ENCODE data around the gene UCP3. TPM values are rescaled to one million over a fixed set of nuclear protein-coding genes. Genes with fewer than 3 reads are reported as not detected.
A peak's percentile ranks its signal among the peaks of the same experiment; 100 is the strongest.

Gene UCP3
- total and polyA plus RNA-seq, 2 of the 8 experiments (the other 6 are each of a cell fraction or from before 2014, with no cell fraction given): 0.85 to 1.3 TPM

GRCh38 chr11:74001822-74002286 lies 7.0 kb downstream of the UCP3 start:
- no peaks in the 10 kb centered on the region for H3K23me2 ChIP-seq (ENCODE audit: low read depth, low read length)
- no peaks in the 10 kb centered on the region for H3K79me2 ChIP-seq (ENCODE audit: control insufficient read depth in 1 of 2, insufficient read depth in 2 of 2, low read length in 2 of 2)
- TF ChIP-seq TCF12 (IDR thresholded peaks at IDR 0.05; ENCODE audit: low read depth, low read length) (no peak), CREB1 (IDR thresholded peaks at IDR 0.05) (no peak), USF2 (IDR thresholded peaks at IDR 0.05; ENCODE audit: low read length) (no peak)
- peak overlapping the region in 1 of 4 experiments; percentile 37; a peak in 1 of 7 replicates for H3K9ac ChIP-seq (replicated peaks in 1 of 4; ENCODE audit: extremely low read depth in 1 of 4, low read depth in 3 of 4, low read length in 3 of 4)
- FAIRE-seq: no peak
- no peaks in the 10 kb centered on the region for H3K9me3 ChIP-seq (ENCODE audit: insufficient read depth in 2 of 2, low read depth in 1 of 2, low read length in 1 of 2)
- no peak overlapping the region; the same call in 1 of the 2 replicates for H2BK15ac ChIP-seq (ENCODE audit: low read length)
- H2AK5ac ChIP-seq (ENCODE audit: low read depth, low read length): no peak overlapping the region
- H3K4me2 ChIP-seq (ENCODE audit: insufficient read depth in 1 of 2, low read depth in 2 of 2, low read length in 2 of 2): no peak overlapping the region
- H4K20me1 ChIP-seq (replicated peaks in 1 of 2; ENCODE audit: control insufficient read depth in 1 of 2, insufficient read depth in 2 of 2, low read length in 2 of 2): no peaks in the 10 kb centered on the region
- H3K4me3 ChIP-seq (ENCODE audit: extremely low read depth in 1 of 4, insufficient read depth in 2 of 4, low read depth in 3 of 4, low read length in 4 of 4): no peak overlapping the region
- no peak for DNase-seq (ENCODE audit: low read depth in 1 of 2, low spot score in 2 of 2)
- no peak overlapping the region for H4K8ac ChIP-seq (ENCODE audit: extremely low read depth, insufficient read depth, low read length)
- H3K18ac ChIP-seq (ENCODE audit: extremely low read depth, low read length): no peak overlapping the region
- no peak overlapping the region for H2AFZ ChIP-seq (ENCODE audit: low read length)
- ChIA-PET POLR2A (ENCODE audit: partially characterized antibody) (interaction anchor here (1.3 kb wide), 1 partner anchor 32 kb away, joined by 3 read pairs; no protein-coding TSS in a partner anchor), CTCF (ENCODE audit: partially characterized antibody) (interaction anchor here (0.6 to 1.6 kb wide), 2 partner anchors 11 to 45 kb away, joined by 3 to 4 read pairs; no protein-coding TSS in a partner anchor)
- H3K36me3 ChIP-seq (ENCODE audit: control insufficient read depth in 2 of 4, insufficient read depth in 4 of 4, low read length in 3 of 4): no peaks in the 10 kb centered on the region; a peak in 2 of 8 replicates
- no peak overlapping the region for H3K27ac ChIP-seq (ENCODE audit: low read depth, low read length)
- no peak overlapping the region for H2BK12ac ChIP-seq (ENCODE audit: low read depth, low read length)
- no peak overlapping the region for H3K4ac ChIP-seq (replicated peaks; ENCODE audit: insufficient read length, low read depth, low read length)
- H3K27me3 ChIP-seq (replicated peaks in 1 of 4; ENCODE audit: control insufficient read depth in 3 of 4, extremely low read depth in 1 of 4, insufficient read depth in 3 of 4, low read length in 3 of 4): no peaks in the 10 kb centered on the region
- H4K91ac ChIP-seq (replicated peaks; ENCODE audit: insufficient read length, low read length): no peak overlapping the region
- H3K79me1 ChIP-seq (ENCODE audit: low read depth, low read length): no peaks in the 10 kb centered on the region
- H2BK5ac ChIP-seq (ENCODE audit: low read depth, low read length): peak overlapping the region; percentile 12; the same call in 1 of the 2 replicates
- no peaks in the 10 kb centered on the region; a peak in 1 of 7 replicates for H3K4me1 ChIP-seq (replicated peaks in 1 of 4; ENCODE audit: control insufficient read depth in 3 of 4, insufficient read depth in 4 of 4, low read length in 3 of 4)
- H3K14ac ChIP-seq (ENCODE audit: insufficient read length): no peak overlapping the region
- H2BK20ac ChIP-seq (ENCODE audit: low read length): no peak overlapping the region
- H3K23ac ChIP-seq (ENCODE audit: insufficient read length): no peak overlapping the region
- WGBS, 2 experiments (ENCODE audit: extremely low coverage in 1 of 2, insufficient coverage in 1 of 2, insufficient read length in 1 of 2, insufficient replicate concordance in 2 of 2, low coverage in 1 of 2, low lambda C conversion rate in 2 of 2, missing lambda C conversion rate in 1 of 2): 90% methylated on average over 7 of the region's 7 CpGs; no CpG with 5 or more reads in 1 of the 2 experiments
- H4K5ac ChIP-seq (ENCODE audit: insufficient read length, low read depth, low read length): no peak overlapping the region
- no peak overlapping the region for H3K56ac ChIP-seq (replicated peaks; ENCODE audit: insufficient read length, low read depth, low read length)
- H2BK120ac ChIP-seq (replicated peaks; ENCODE audit: low read depth, low read length): no peak overlapping the region

All from H1 (cell line).